Neuronal stem cell (in vitro differentiated cells): ENCODE measurements around the gene CLIC1.

ENCODE experiments used
- DNase-seq: peaks from one replicate; pipeline ENCODE4 v3.0.0-alpha.2; 2013; ENCODE audit warnings: low spot score
- H2AFZ ChIP-seq: one replicate; pipeline ENCODE4 v1.6.1; 2013; ENCODE audit warnings: mild to moderate bottlenecking, low read length, inconsistent platforms
- H2AK5ac ChIP-seq: 2 replicates; pipeline ENCODE4 v1.6.1; 2013; ENCODE audit warnings: low read depth, mild to moderate bottlenecking, inconsistent platforms, low read length, moderate library complexity, mixed read lengths
- H2BK120ac ChIP-seq: 2 replicates; pipeline ENCODE4 v1.6.1; 2013; ENCODE audit warnings: low read depth, mild to moderate bottlenecking, inconsistent platforms, low read length, moderate library complexity, mixed read lengths
- H2BK12ac ChIP-seq: one replicate; pipeline ENCODE4 v1.6.1; 2013; ENCODE audit warnings: low read length, inconsistent platforms
- H2BK15ac ChIP-seq: 2 replicates; pipeline ENCODE4 v1.6.1; 2013; ENCODE audit warnings: mild to moderate bottlenecking, low read length, inconsistent platforms, mixed read lengths
- H2BK5ac ChIP-seq: one replicate; pipeline ENCODE4 v1.6.1; 2013; ENCODE audit warnings: inconsistent platforms, mild to moderate bottlenecking, low read length, moderate library complexity
- H3K14ac ChIP-seq: one replicate; pipeline ENCODE4 v1.6.1; 2013; ENCODE audit warnings: low read length, inconsistent platforms
- H3K18ac ChIP-seq: 2 replicates; pipeline ENCODE4 v1.6.1; 2013; ENCODE audit warnings: low read length, inconsistent platforms
- H3K23ac ChIP-seq: 2 replicates; pipeline ENCODE4 v1.6.1; 2013; ENCODE audit warnings: low read depth, mild to moderate bottlenecking, mixed read lengths, low read length, inconsistent platforms; ENCODE audit not compliant: poor library complexity
- H3K27ac ChIP-seq: replicated peaks from 3 replicates; pipeline ENCODE4 v1.5.1; 2013; ENCODE audit warnings: low read length, inconsistent platforms
- H3K27me3 ChIP-seq, 3 experiments: 2 replicates each; pipeline ENCODE4 v1.6.1; 2013; ENCODE audit warnings: low read length in 3 of 3, mild to moderate bottlenecking in 2 of 3, inconsistent platforms in 1 of 3, low read depth in 1 of 3, mixed read lengths in 1 of 3, moderate library complexity in 1 of 3; ENCODE audit not compliant: control insufficient read depth in 3 of 3, insufficient read depth in 3 of 3
- H3K36me3 ChIP-seq, 2 donors: replicated peaks in 1 of 2; 2 replicates each; pipeline ENCODE4 v1.6.1; 2013; ENCODE audit warnings: low read length in 2 of 2; ENCODE audit not compliant: control insufficient read depth in 2 of 2, insufficient read depth in 2 of 2
- H3K4ac ChIP-seq: 2 replicates; pipeline ENCODE4 v1.6.1; 2013; ENCODE audit warnings: inconsistent platforms, mild to moderate bottlenecking, low read length, moderate library complexity
- H3K4me1 ChIP-seq, 2 donors: 1 replicate in 1 of 2; 2 replicates in 1 of 2; pipeline ENCODE4 v1.6.1; 2013; ENCODE audit warnings: low read length in 2 of 2, low read depth in 1 of 2; ENCODE audit not compliant: control insufficient read depth in 2 of 2, insufficient read depth in 1 of 2
- H3K4me2 ChIP-seq: one replicate; pipeline ENCODE4 v1.6.1; 2013; ENCODE audit warnings: mild to moderate bottlenecking, low read length, inconsistent platforms; ENCODE audit not compliant: insufficient read depth, poor library complexity, severe bottlenecking
- H3K4me3 ChIP-seq, 2 donors: 2 replicates each; pipeline ENCODE4 v1.5.1; 2013; ENCODE audit warnings: low read length in 2 of 2, mild to moderate bottlenecking in 2 of 2, inconsistent platforms in 1 of 2, moderate library complexity in 1 of 2
- H3K79me1 ChIP-seq: one replicate; pipeline ENCODE4 v1.6.1; 2013; ENCODE audit warnings: low read depth, mild to moderate bottlenecking, inconsistent platforms, low read length, moderate library complexity
- H3K9ac ChIP-seq: one replicate; pipeline ENCODE4 v1.6.1; 2013; ENCODE audit warnings: mild to moderate bottlenecking, low read depth, low read length, inconsistent platforms; ENCODE audit not compliant: poor library complexity
- H3K9me3 ChIP-seq, 2 donors: replicated peaks in 1 of 2; 2 replicates each; pipeline versions ENCODE3 to v1.6.1; 2013; ENCODE audit warnings: low read length in 2 of 2, mild to moderate bottlenecking in 2 of 2, inconsistent platforms in 1 of 2, low read depth in 1 of 2, mixed read lengths in 1 of 2, moderate library complexity in 1 of 2; ENCODE audit not compliant: control insufficient read depth in 2 of 2, insufficient read depth in 1 of 2
- H4K8ac ChIP-seq: one replicate; pipeline ENCODE4 v1.6.1; 2013; ENCODE audit warnings: low read depth, mild to moderate bottlenecking, inconsistent platforms, low read length, moderate library complexity
- H4K91ac ChIP-seq: one replicate; pipeline ENCODE4 v1.6.1; 2013; ENCODE audit warnings: low read length, low read depth, mild to moderate bottlenecking, inconsistent platforms; ENCODE audit not compliant: poor library complexity
- WGBS, 2 donors: extraction: QIAGEN DNeasy Blood & Tissue Kit; methylation state at CpG; one replicate each; pipeline ENCODE4 v1.1.7; 2013; ENCODE audit warnings: missing lambda C conversion rate in 2 of 2, mixed read lengths in 1 of 2; ENCODE audit not compliant: insufficient read length in 2 of 2, insufficient replicate concordance in 1 of 2; ENCODE audit errors: extremely low coverage in 2 of 2; 5-methylcytosine and 5-hydroxymethylcytosine counted together

CLIC1 gene

GRCh38 chr6:31729515-31729978 lies 6.8 kb downstream of the CLIC1 start:
- Histone ChIP-seq H3K36me3 (peaks cover 57 to 83% of the 10 kb centered on the region in 2 donors), H3K9me3 (no peaks in the 10 kb centered on the region)
- WGBS, 2 donors = no CpG with 5 or more reads among the region's 29 CpGs

GRCh38 chr6:31728767-31729514 lies 7.4 kb downstream of the CLIC1 start, which contains the start of gene DDAH2:
TSS of gene DDAH2 (minus strand) at chr6:31729299. CDS start at chr6:31729161, 138 bp downstream.
- Histone ChIP-seq H3K27me3 (no peaks in the 10 kb centered on the region), H2BK120ac (peak within 1 kb of the TSS; percentile 35), H2BK12ac (no peak within 1 kb of the TSS), H3K79me1 (peaks cover 11% of the 10 kb centered on the region), H3K4me1 (peaks cover 9 to 13% of the 10 kb centered on the region in 2 donors), H3K23ac (peak within 1 kb of the TSS; percentile 95), H3K9me3 (no peaks in the 10 kb centered on the region), H3K4ac (no peak within 1 kb of the TSS), H3K18ac (peak within 1 kb of the TSS; percentile 100), H3K36me3 (peaks cover 57 to 82% of the 10 kb centered on the region in 2 donors), H3K4me2 (peak within 1 kb of the TSS; percentile 77), H2BK15ac (peak within 1 kb of the TSS; percentile 37), H4K91ac (peak within 1 kb of the TSS; percentile 89), H2AFZ (peak within 1 kb of the TSS; percentile 86), H2AK5ac (peak within 1 kb of the TSS; percentile 88), H3K27ac (peak within 1 kb of the TSS; percentile 84), H2BK5ac (peak within 1 kb of the TSS; percentile 85), H4K8ac (peak within 1 kb of the TSS; percentile 53), H3K4me3 (peak within 1 kb of the TSS; percentile 83 to 94), H3K9ac (peak within 1 kb of the TSS; percentile 92), H3K14ac (peak within 1 kb of the TSS; percentile 73)
- no peak for DNase-seq
- no CpG with 5 or more reads among the region's 36 CpGs for WGBS, 2 donors

More at GRCh38 chr6:31729515-31729978, 6.8 kb downstream of the CLIC1 start:
- peak overlapping the region; percentile 84 for H3K27ac ChIP-seq
- peak overlapping the region; percentile 86 for H2AFZ ChIP-seq
- H2AK5ac ChIP-seq = peak overlapping the region; percentile 88
- H3K9ac ChIP-seq = peak overlapping the region; percentile 82
- peak overlapping the region; percentile 73 for H3K14ac ChIP-seq
- H2BK120ac ChIP-seq = no peak overlapping the region
- peak overlapping the region; percentile 77 for H3K4me2 ChIP-seq
- peak overlapping the region; percentile 83 to 94 for H3K4me3 ChIP-seq
- peak; percentile 92 for DNase-seq
- no peak overlapping the region for H2BK15ac ChIP-seq
- H3K4me1 ChIP-seq = peaks cover 13 to 18% of the 10 kb centered on the region in 2 donors
- no peak overlapping the region for H4K8ac ChIP-seq
- peak overlapping the region; percentile 95 for H3K23ac ChIP-seq
- peak overlapping the region; percentile 100 for H3K18ac ChIP-seq
- H3K27me3 ChIP-seq = no peaks in the 10 kb centered on the region
- no peak overlapping the region for H3K4ac ChIP-seq
- no peak overlapping the region for H2BK12ac ChIP-seq
- peak overlapping the region; percentile 85 for H2BK5ac ChIP-seq
- no peak overlapping the region for H4K91ac ChIP-seq
- H3K79me1 ChIP-seq = peaks cover 15% of the 10 kb centered on the region

- no peak for DNase-seq
- no peaks in the 10 kb centered on the region for H3K27me3 ChIP-seq
- H3K79me1 ChIP-seq = peaks cover 7% of the 10 kb centered on the region
- H3K4ac ChIP-seq = no peak overlapping the region
- H3K18ac ChIP-seq = no peak overlapping the region
- H2BK15ac ChIP-seq = no peak overlapping the region
- peak overlapping the region; percentile 53 for H4K8ac ChIP-seq
- peaks cover 9 to 13% of the 10 kb centered on the region in 2 donors for H3K4me1 ChIP-seq
- H2AFZ ChIP-seq = no peak overlapping the region
- no peak overlapping the region for H3K4me2 ChIP-seq
- H2AK5ac ChIP-seq = peak overlapping the region; percentile 36
- H2BK120ac ChIP-seq = no peak overlapping the region
- H4K91ac ChIP-seq = no peak overlapping the region
- H3K9me3 ChIP-seq = no peaks in the 10 kb centered on the region
- H3K23ac ChIP-seq = peak overlapping the region; percentile 92
- no peak overlapping the region for H2BK12ac ChIP-seq
- no peak overlapping the region for H3K9ac ChIP-seq
- H3K14ac ChIP-seq = no peak overlapping the region
- H3K27ac ChIP-seq = no peak overlapping the region
- H3K36me3 ChIP-seq = peaks cover 48 to 73% of the 10 kb centered on the region in 2 donors
- peak overlapping the region in 1 of 2 donors; percentile 83 for H3K4me3 ChIP-seq
- peak overlapping the region; percentile 85 for H2BK5ac ChIP-seq
- no CpG with 5 or more reads among the region's 41 CpGs for WGBS, 2 donors
Measured at GRCh38 chr6:31727717-31728671, 8.3 kb downstream of the CLIC1 start.
